ENCODE results near the gene ITGA11. TPM values are rescaled to one million over a fixed set of nuclear protein-coding genes. Genes with fewer than 3 reads are reported as not detected.

Gene ITGA11
- total RNA-seq, 4 donors from 2014 or later, result 2.5 to 8.4 (median 5.6) TPM

DNA sequence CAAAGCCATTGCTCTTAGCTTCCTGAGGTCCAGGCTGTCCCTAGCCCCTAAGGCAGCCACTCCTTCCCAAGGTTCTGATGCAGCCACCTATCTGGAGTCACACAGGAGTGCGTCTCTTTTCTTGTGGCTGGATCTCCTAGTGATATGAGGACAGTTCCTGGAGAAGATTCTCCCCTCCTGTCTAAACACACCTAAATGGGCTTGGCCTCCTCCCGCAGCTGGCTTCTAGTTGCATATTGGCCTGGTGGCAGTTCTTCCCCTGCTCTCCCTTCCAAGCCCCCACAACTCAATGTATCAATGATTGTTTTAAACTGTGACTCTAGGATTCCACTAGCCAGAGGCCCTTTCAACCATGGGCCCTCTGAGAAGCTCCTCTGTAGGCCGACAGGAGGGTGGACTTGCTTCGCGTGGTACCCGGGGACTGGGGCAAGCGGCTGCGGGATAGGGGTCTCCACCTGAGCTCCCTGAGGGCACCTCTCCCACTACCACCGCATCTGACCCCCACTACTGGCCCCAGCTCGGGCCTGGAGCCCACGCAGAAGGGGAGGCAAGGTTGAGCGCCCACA is 1.4 kb downstream of the ITGA11 start:
- TF ChIP-seq CTCF (IDR thresholded peaks at IDR 0.05; ENCODE audit: low read depth), result no peak

DNA sequence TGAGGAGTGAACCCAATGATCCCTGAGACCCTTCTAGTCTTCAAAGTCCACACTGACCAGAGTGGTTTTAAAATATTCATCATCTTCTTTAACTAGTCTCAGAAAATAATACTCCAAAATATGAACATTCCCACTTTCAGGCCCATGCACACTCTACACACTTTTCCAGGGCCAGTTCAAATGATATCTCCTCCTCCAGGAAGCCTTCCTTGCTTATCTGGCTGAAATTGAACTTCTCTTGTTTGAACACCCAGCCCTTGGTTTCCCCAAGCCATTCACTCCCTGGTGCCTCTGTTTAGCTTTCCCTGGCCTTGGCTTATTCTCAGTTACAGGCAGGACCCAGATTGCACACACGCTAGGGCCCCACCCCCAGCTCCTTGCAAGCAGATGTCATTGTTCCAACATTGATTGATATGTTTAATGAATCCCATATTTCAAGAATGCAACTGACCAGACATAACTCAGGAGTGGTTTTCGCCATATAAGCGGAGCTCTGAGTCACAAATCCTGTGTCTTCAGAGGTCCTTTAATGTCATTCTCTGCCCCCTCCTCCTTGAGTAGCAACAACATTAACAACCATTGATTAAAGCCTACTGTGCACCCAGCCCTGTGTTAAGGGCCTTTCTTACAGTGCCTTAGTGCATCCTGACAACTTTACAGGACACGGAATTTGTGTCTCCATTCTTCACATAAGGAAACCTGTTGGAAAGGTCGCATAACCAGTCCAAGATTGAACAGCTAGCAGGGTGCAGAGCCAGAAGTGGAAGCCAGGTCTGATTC is 2.1 kb downstream of the ITGA11 start:
- TF ChIP-seq CTCF (IDR thresholded peaks at IDR 0.05; ENCODE audit: low read depth), result no peak

- no peak for TF ChIP-seq CTCF (IDR thresholded peaks at IDR 0.05; ENCODE audit: low read depth)
These were observed 3.5 kb downstream of the ITGA11 start for GRCh38 chr15:68428431-68428940.

DNA sequence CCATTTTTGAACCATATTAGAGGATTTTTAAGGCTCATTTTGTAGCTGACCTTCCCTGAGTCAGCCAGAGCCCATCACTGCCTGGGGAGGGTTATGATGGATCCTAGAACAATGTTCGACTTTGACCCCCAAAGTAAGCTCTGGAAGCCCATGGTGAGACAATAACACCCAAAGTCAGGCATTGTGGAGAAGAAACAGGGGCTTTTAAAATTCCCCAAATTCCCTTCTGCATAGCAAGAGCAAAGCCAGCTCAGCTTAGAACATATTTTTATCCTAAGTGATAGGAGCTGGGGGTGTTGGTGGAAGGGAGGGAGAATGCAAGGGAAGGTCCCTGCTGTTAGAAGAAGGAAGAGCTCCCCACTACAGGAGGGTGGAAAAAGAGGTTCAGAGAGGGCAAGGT is 4.0 kb downstream of the ITGA11 start:
- no peak for TF ChIP-seq CTCF (IDR thresholded peaks at IDR 0.05; ENCODE audit: low read depth)

DNA sequence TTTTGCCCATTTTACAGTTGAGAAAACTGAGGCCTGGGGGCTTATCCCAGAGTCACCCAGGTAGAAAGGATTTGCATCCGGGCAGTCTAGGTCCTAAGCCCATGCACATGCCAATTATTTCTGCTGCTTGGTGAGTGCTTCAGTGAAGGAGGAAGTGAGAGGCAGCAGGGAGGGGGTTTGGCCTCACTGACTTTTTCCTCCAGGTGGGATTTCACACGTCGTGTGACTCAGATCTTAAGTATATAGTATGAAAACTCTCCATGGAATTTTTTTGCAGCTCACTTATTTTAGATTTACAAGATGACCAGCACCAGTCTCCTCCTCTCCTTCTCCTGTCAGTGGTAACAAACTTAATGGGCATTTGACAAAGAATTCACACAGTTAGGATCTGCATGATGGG is 4.6 kb downstream of the ITGA11 start:
- no peak for TF ChIP-seq CTCF (IDR thresholded peaks at IDR 0.05; ENCODE audit: low read depth)

GRCh38 chr15:68426116-68426515 is 5.8 kb downstream of the ITGA11 start:
- TF ChIP-seq CTCF (IDR thresholded peaks at IDR 0.05; ENCODE audit: low read depth), result no peak

DNA sequence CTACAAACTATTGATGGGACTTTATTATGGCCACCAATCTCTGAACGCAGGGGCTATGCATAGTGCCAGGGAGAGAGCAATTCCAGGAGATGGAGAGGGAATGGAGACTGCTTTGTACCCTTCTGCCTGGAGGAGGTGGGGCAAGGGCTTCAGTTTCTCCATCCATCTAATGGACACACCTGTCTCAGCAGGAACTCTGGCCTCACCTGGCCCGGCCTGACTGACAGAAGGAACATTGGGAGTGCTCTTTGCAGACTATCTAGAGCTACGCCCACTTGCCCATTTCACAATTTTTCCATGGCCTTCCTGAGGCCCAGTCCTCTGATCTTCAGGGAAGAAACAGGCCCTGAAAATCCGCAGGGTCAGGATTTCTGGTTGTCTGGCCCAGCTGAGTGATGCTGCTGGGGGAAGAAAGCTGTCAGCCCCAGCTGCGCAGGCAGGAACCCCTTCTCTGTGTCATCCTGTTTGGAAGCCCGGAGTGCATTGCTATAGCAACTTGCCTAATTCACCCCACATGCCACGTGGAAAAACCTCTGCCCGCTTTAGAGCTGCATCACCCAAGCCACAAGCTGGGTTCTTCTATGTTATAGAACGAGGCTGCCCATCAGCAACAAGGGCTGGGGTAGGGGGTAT is 6.4 kb downstream of the ITGA11 start:
- no peak for TF ChIP-seq CTCF (IDR thresholded peaks at IDR 0.05; ENCODE audit: low read depth)
